SK-MEL-5 (cell line): ENCODE results near the gene PPP2R3B. TPM values are rescaled to one million over a fixed set of nuclear protein-coding genes. Genes with fewer than 3 reads are reported as not detected.
"Not testable (repeated sequence)": the region's sequence is repeated elsewhere in the genome, so short reads cannot be mapped to it uniquely, and the experiment has no call there.

Source experiments
- DNase-seq: peaks from one replicate; pipeline ENCODE4 v3.0.0-alpha.2; 2016; ENCODE audit warnings: low read depth, low spot score
- in situ Hi-C: cut with HindIII; loops from 2 replicates; pipeline ENCODE4 v1.10.0; 2016; ENCODE audit warnings: low sequenced_read_pairs, high pct_unique_total_duplicates, low pct_unique_long_range_greater_than_20kb
- small RNA-seq, 2 experiments: library from RNA; depleted of rRNA; stranded (forward); fragments of <200 nt; gene quantifications; one replicate each; pipeline ENCODE3, GENCODE V24; 2014
- total RNA-seq: library from RNA; depleted of rRNA; stranded (reverse); fragments of >200 nt; shearing (Covaris generic); gene quantifications from 2 replicates; pipeline ENCODE4 v1.2.3, GENCODE V29; 2014; rRNA removed

The PPP2R3B gene
- total RNA-seq, 1 experiment from 2014 or later, result 6.1 TPM

- in situ Hi-C loops, DNase-seq: not testable (repeated sequence)
Measured at GRCh38 chrX:305781-306613, 80.7 kb downstream of the PPP2R3B start.

GRCh38 chrX:302975-303374, 83.7 kb downstream of the PPP2R3B start:
- in situ Hi-C loops, result no loop called here
- DNase-seq, result no peak

DNA sequence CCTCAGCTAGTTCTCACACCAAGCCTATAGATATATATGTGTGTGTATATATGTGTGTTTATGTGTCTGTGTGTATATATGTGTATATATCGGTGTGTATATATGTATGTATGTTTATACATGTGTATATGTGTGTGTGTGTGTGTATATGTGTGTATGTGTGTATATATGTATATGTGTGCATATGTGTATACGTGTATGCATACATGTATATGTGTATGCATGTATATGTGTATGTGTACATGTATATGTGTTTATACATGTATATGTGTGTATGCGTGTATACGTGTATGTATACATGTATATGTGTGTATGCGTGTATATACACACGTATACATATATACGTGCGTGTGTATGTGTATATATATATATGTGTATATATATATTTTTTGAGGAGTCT, 86.4 kb downstream of the PPP2R3B start:
- in situ Hi-C loops, result no loop called here

DNA sequence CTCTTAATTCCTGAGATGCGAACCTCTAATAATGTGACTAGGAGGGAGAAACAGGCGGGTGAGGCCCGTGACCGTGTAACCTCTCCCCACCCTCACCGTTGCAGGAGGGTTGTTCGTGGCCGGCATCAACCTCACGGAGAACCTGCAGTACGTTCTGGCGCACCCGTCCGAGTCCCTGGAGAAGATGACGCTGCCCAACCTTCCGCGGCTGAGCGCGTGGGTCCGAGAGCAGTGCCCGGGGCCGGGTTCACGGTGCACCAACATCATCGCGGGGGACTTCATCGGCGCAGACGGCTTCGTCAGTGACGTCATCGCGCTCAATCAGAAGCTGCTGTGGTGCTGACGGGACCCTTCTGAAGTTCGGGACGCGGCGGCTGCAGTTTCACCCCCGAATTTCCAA, 87.7 kb downstream of the PPP2R3B start:
- in situ Hi-C loops, result no loop called here
- no peak for DNase-seq

More for the DNA sequence above, 86.4 kb downstream of the PPP2R3B start:
- DNase-seq, result no peak

- no peak for DNase-seq
- in situ Hi-C loops, result no loop called here
Measured at GRCh38 chrX:295136-295535, 91.6 kb downstream of the PPP2R3B start.

DNA sequence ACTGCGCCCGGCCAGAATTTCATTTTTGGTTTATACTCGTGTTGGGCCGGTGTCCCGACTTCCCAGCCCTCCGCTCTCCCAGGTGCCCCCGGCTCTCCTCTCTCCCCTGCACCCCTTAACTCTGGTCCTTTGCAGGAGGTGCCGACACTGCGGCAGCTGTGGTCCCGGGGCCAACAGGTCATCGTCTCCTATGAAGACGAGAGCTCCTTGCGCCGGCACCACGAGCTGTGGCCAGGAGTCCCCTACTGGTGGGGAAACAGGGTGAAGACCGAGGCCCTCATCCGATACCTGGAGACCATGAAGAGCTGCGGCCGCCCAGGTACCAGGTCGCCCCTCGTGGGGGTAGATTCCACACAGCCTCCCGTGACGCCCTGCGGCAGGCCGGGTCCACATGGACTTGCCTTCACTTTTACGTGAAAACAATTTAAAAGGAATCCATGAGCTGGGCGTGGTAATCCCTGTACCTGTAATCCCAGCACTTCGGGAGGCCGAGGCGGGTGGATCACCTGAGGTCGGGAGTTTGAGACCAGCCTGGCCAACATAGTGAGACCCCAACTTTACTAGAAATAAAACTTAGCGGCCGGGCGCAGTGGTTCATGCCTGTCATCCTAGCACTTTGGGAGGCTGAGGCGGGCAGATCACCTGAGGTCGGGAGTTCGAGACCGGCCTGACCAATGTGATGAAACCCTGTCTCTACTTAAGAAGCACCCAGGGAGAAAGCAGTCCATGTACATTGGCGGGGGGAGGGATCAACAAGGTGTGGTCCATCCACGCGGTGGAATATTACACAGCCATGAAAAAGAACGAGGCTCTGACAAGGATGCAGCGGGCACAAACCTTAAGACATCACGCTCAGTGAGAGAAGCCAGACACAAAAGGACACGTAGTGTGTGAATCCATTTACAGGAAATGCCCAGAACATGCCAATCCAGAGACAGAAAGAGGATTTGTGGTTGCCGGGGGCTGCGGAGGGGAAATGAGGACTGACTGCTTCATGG, 93.5 kb downstream of the PPP2R3B start:
- no peak for DNase-seq
- in situ Hi-C loops, result no loop called here

DNA sequence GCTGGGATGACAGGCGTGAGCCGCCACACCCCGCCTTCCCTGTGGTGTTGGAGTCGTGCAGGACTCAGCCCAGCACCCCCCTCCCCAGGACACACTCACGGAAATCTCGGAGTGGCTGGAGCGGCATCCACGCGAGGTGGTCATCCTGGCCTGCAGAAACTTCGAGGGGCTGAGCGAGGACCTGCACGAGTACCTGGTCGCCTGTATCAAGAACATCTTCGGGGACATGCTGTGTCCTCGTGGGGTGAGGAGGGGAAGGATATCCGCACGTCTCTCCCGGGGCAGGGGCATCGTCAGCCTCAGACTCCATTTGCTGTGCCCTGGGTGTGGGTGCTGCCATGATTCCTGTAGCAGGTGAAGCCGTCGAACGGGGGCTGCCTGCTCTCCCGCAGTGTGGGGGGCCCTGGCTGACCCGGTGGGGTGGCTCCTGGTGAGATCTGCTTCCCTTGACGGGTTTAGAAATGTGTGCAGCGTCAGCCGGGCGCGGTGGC, 95.3 kb downstream of the PPP2R3B start:
- no peak for DNase-seq
- in situ Hi-C loops, result no loop called here

- in situ Hi-C loops, result no loop called here
- no peak for DNase-seq
Measured at GRCh38 chrX:290476-291166, 96.1 kb downstream of the PPP2R3B start.

- no peak for DNase-seq
- in situ Hi-C loops, result no loop called here
Measured at GRCh38 chrX:288561-288991, 98.1 kb downstream of the PPP2R3B start.

- no peak for DNase-seq
- in situ Hi-C loops, result no loop called here
Measured at GRCh38 chrX:287670-288069, 99.0 kb downstream of the PPP2R3B start.

- in situ Hi-C loops, result no loop called here
- DNase-seq, result no peak
Measured at GRCh38 chrX:285076-285677, 101.5 kb downstream of the PPP2R3B start.

Small RNAs within 50 kb of the gene (small RNA-seq; reads per million reads assigned to genes)
- gene RF00017, result 0 reads per million in 2 experiments

Other genes starting within 250 kb of the PPP2R3B start
- 4.8 and 5.8 TPM in 2 replicates for gene PLCXD1, start 105.5 kb downstream of the PPP2R3B start, total RNA-seq
- 15.3 and 18.8 TPM in 2 replicates for gene GTPBP6, start 68.1 kb downstream of the PPP2R3B start, total RNA-seq
- not detected in 2 replicates for gene SHOX, start 243.9 kb upstream of the PPP2R3B start, total RNA-seq